SK-N-SH (cell line): Measurements from ENCODE around the gene CCDC102A.

Experiments
- CTCF ChIP-seq: fragments of 200-600 bp; sonication (generic); IDR thresholded peaks from 2 replicates; pipeline ENCODE4 v1.6.1; 2017; ENCODE audit warnings: antibody characterized with exemption, mild to moderate bottlenecking, moderate library complexity
- FOXJ3 ChIP-seq: sonication (generic); formaldehyde crosslinking; IDR thresholded peaks from 2 replicates; pipeline ENCODE4 v1.5.1; 2020; ENCODE audit warnings: mild to moderate bottlenecking, missing genetic modification reagents
- GABPA ChIP-seq: IDR thresholded peaks from 2 replicates; pipeline ENCODE4 v1.4.0; 2012; ENCODE audit warnings: low read depth, mild to moderate bottlenecking
- MAX ChIP-seq: IDR thresholded peaks from 2 replicates; pipeline ENCODE4 v1.4.0; 2012; ENCODE audit warnings: low read depth
- MEF2A ChIP-seq: IDR thresholded peaks from 2 replicates; pipeline ENCODE4 v1.4.0; 2012; ENCODE audit warnings: low read depth, borderline replicate concordance
- POLR2AphosphoS5 ChIP-seq: IDR thresholded peaks from 2 replicates; pipeline ENCODE4 v1.6.1; 2012; ENCODE audit warnings: low read depth, low read length
- RCOR1 ChIP-seq: fragments of 150-350 bp; IDR thresholded peaks from 2 replicates; pipeline ENCODE4 v1.6.1; 2017; ENCODE audit warnings: antibody characterized with exemption, low read length
- REST ChIP-seq: IDR thresholded peaks from 2 replicates; pipeline ENCODE4 v1.6.1; 2012; ENCODE audit warnings: mild to moderate bottlenecking, low read depth, low read length, moderate library complexity
- RFX5 ChIP-seq: IDR thresholded peaks from 2 replicates; pipeline ENCODE4 v1.6.1; 2012; ENCODE audit warnings: mild to moderate bottlenecking, improper control_type of control experiment, low read length
- RXRA ChIP-seq: IDR thresholded peaks from 2 replicates; pipeline ENCODE4 v1.4.0; 2012; ENCODE audit warnings: low read depth, mild to moderate bottlenecking, borderline replicate concordance
- TAF1 ChIP-seq: IDR thresholded peaks from 2 replicates; pipeline ENCODE4 v1.6.1; 2012; ENCODE audit warnings: low read depth, mild to moderate bottlenecking, low read length, moderate library complexity, borderline replicate concordance
- TCF12 ChIP-seq: IDR thresholded peaks from 2 replicates; pipeline ENCODE4 v1.4.0; 2012
- YY1 ChIP-seq: IDR thresholded peaks from 2 replicates; pipeline ENCODE4 v1.4.0; 2012; ENCODE audit warnings: low read depth, mild to moderate bottlenecking

GRCh38 chr16:57497121-57497520 is 39.2 kb downstream of the CCDC102A start:
- TF ChIP-seq CTCF: no peak
- no peak for TF ChIP-seq RXRA
- no peak for TF ChIP-seq MAX
- TF ChIP-seq TAF1: no peak
- TF ChIP-seq GABPA: no peak
- TF ChIP-seq RCOR1: no peak
- no peak for TF ChIP-seq RFX5
- TF ChIP-seq YY1: no peak
- TF ChIP-seq TCF12: no peak
- TF ChIP-seq FOXJ3 (CRISPR knock-in tag): no peak
- TF ChIP-seq MEF2A: no peak
- no peak for TF ChIP-seq POLR2AphosphoS5
- TF ChIP-seq REST: no peak
